Ramos (cell line): Measurements from ENCODE around the gene SP7.
"Not testable (repeated sequence)": the region's sequence is repeated elsewhere in the genome, so short reads cannot be mapped to it uniquely, and the experiment has no call there.

ENCODE experiments used
- in situ Hi-C: fragments of 300-500 bp; cut with MboI; formaldehyde crosslinking; loops from one replicate; pipeline ENCODE4 v1.14.3; 2022; ENCODE audit warnings: low sequenced_read_pairs; ENCODE audit not compliant: unreplicated experiment

The SP7 gene

GRCh38 chr12:53336181-53336681 is at the start of gene SP7:
Gene SP7 (minus strand): TSS chr12:53336354. CDS start chr12:53335646, 708 bp downstream.
- in situ Hi-C loops: no loop called here

- in situ Hi-C loops: no loop called here
Measured at GRCh38 chr12:53383258-53383657, 47.1 kb upstream of the SP7 start.

GRCh38 chr12:53381731-53382630 is 45.8 kb upstream of the SP7 start:
- in situ Hi-C loops: no loop called here

- in situ Hi-C loops: no loop called here
Measured at GRCh38 chr12:53380794-53381730, 44.9 kb upstream of the SP7 start.

- in situ Hi-C loops: no loop called here
Measured at GRCh38 chr12:53380104-53380793, 44.1 kb upstream of the SP7 start, which contains the start of gene SP1. Gene SP1 (plus strand): TSS chr12:53380176. CDS start chr12:53380292, 116 bp downstream.

- in situ Hi-C loops: no loop called here
Measured at GRCh38 chr12:53379389-53380103, 43.4 kb upstream of the SP7 start.

- in situ Hi-C loops: no loop called here
Measured at GRCh38 chr12:53378724-53379388, 42.7 kb upstream of the SP7 start.

- in situ Hi-C loops: no loop called here
Measured at GRCh38 chr12:53378222-53378621, 42.1 kb upstream of the SP7 start.

- in situ Hi-C loops: no loop called here
Measured at GRCh38 chr12:53376747-53377146, 40.6 kb upstream of the SP7 start.

- in situ Hi-C loops: not testable (repeated sequence)
Measured at GRCh38 chr12:53374277-53374676, 38.1 kb upstream of the SP7 start.

- in situ Hi-C loops: not testable (repeated sequence)
Measured at GRCh38 chr12:53373554-53374133, 37.5 kb upstream of the SP7 start.

- in situ Hi-C loops: no loop called here
Measured at GRCh38 chr12:53365245-53365904, 29.2 kb upstream of the SP7 start.

GRCh38 chr12:53361638-53362037 is 25.5 kb upstream of the SP7 start:
- in situ Hi-C loops: not testable (repeated sequence)

GRCh38 chr12:53358836-53359419 is 22.8 kb upstream of the SP7 start:
- in situ Hi-C loops: no loop called here

- in situ Hi-C loops: no loop called here
Measured at GRCh38 chr12:53355121-53355520, 19.0 kb upstream of the SP7 start.

GRCh38 chr12:53353257-53353655 is 17.1 kb upstream of the SP7 start:
- in situ Hi-C loops: no loop called here

- in situ Hi-C loops: no loop called here
Measured at GRCh38 chr12:53352331-53353256, 16.4 kb upstream of the SP7 start.
